ENCODE data around the gene PRKG1.

The PRKG1 gene

DNA sequence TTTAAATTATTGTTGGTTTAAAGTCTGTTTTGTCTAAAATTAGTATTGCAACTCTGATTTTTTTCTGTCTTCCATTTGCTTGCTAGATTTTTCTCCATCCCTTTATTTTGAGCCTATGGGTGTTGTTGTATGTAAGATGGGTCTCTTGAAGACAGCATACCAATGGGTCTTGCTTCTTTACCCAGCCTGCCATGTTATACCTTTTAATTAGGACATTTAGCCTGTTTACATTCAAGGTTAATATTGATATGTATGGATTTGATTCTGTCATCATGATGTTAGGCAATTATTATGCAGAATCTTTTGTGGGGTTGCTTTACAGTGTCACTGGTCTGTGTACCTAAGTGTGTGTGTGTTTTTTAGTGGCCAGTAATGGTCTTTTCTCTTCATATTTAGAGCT is 906.5 kb downstream of the PRKG1 start:
- TF ChIP-seq, protein P1, sequence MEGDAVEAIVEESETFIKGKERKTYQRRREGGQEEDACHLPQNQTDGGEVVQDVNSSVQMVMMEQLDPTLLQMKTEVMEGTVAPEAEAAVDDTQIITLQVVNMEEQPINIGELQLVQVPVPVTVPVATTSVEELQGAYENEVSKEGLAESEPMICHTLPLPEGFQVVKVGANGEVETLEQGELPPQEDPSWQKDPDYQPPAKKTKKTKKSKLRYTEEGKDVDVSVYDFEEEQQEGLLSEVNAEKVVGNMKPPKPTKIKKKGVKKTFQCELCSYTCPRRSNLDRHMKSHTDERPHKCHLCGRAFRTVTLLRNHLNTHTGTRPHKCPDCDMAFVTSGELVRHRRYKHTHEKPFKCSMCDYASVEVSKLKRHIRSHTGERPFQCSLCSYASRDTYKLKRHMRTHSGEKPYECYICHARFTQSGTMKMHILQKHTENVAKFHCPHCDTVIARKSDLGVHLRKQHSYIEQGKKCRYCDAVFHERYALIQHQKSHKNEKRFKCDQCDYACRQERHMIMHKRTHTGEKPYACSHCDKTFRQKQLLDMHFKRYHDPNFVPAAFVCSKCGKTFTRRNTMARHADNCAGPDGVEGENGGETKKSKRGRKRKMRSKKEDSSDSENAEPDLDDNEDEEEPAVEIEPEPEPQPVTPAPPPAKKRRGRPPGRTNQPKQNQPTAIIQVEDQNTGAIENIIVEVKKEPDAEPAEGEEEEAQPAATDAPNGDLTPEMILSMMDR (conservative IDR thresholded peaks at IDR 0.05; ENCODE audit: low read length) = no peak
- no peak overlapping the region for H3K4me3 ChIP-seq (ENCODE audit: low read length)
- no peak for DNase-seq (ENCODE audit: low read depth)

DNA sequence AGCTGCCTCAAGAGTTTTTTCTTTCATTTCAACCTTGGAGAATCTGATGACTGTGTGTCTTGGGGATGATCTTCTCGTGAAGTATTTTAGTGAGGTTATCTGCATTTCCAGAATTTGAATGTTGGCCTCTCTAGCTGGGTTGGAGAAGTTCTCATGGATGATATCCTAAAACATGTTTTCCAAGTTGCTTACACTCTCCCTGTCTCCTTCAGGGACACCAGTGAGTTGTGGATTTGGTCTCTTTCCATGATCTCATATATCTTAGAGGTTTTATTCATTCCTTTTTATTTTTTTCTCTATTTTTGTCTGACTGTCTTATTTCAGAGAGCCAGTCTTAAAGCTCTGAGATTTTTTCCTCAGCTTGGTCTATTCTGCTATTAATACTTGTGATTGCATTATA is 907.4 kb downstream of the PRKG1 start:
- no peak for DNase-seq (ENCODE audit: low read depth)
- TF ChIP-seq, protein P1 (conservative IDR thresholded peaks at IDR 0.05; ENCODE audit: low read length) = no peak
- H3K4me3 ChIP-seq (ENCODE audit: low read length) = no peak overlapping the region

DNA sequence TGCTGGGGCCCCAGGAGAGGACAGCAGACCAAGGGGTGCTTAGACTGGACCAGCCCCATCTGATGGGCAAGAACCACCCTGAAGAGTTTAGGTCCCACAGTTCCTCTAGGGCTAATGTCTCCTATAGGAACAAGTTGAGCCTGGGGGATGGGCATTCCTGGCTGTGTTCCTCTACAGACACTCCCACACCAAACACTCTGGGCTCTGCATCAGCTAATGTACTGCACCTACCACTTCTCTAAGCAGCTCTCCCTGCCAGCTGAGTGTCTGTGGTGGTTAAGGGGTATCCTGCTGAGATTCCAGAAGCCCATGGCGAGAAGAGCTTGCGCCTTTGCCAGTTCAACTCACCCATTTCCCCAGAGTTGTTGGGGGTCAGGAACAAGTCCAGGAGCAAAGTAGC is 909.2 kb downstream of the PRKG1 start:
- TF ChIP-seq, protein P1 (conservative IDR thresholded peaks at IDR 0.05; ENCODE audit: low read length) = no peak
- no peak for DNase-seq (ENCODE audit: low read depth)
- no peak overlapping the region for H3K4me3 ChIP-seq (ENCODE audit: low read length)

DNA sequence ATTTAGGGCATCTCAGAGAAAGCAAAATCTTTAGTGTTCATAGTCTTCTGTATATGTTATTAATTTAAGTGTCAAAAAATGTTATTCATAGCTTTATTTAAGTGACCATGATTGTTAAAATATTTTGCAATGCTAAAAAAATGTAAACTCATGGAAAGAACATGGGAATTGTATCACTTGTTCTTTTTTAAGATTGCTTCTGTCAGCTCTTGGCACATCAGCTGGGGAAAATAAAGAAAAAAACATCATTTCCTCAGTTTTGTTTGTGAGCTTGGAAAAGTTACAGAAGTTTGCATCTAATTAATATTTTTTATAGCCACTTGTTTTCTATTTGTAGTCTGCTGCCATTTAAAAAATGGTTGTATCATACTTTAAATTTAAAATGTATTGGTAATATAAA is 911.0 kb downstream of the PRKG1 start:
- DNase-seq (ENCODE audit: low read depth) = peak; percentile 51
- no peak overlapping the region for H3K4me3 ChIP-seq (ENCODE audit: low read length)
- TF ChIP-seq, protein P1 (conservative IDR thresholded peaks at IDR 0.05; ENCODE audit: low read length) = no peak

DNA sequence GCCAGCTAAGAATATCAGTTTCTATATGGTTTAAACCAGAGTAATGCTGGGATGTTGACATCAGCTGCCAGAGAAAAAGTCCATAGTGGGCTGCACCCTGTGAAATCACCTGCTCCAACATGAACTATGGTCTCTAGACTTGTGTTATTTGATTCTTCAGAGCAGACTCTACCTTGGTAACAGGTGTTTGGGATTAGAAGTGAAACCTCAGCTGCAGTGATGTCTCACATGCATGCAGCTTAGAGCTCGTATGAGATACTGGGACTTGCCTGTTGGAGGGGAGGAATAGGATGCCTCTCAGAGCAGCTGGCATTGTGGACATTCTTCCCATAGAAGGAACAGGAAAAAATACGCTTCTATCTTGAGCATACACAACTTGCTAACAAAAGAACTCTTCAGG is 912.2 kb downstream of the PRKG1 start:
- DNase-seq (ENCODE audit: low read depth) = no peak
- TF ChIP-seq, protein P1 (conservative IDR thresholded peaks at IDR 0.05; ENCODE audit: low read length) = no peak
- H3K4me3 ChIP-seq (ENCODE audit: low read length) = no peak overlapping the region

DNA sequence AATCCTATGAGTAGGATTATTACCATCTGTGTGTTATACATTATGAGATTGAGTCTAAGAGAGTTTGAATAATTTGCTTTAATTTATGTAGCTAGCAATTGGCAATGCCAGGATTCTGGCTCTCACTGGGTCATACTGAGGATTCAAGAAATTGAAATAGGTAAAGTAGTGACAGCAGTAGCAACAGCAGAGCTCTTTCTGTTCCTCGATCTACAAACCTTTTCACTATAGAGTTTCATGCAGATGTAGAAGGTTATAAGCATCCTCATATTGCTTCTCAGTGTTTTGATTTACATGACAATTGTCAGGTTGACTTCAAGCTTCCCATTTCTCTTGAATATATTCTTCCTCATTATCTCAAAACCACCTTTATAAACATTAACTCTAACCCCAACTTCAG is 919.2 kb downstream of the PRKG1 start:
- TF ChIP-seq, protein P1 (conservative IDR thresholded peaks at IDR 0.05; ENCODE audit: low read length) = no peak
- H3K4me3 ChIP-seq (ENCODE audit: low read length) = no peak overlapping the region

DNA sequence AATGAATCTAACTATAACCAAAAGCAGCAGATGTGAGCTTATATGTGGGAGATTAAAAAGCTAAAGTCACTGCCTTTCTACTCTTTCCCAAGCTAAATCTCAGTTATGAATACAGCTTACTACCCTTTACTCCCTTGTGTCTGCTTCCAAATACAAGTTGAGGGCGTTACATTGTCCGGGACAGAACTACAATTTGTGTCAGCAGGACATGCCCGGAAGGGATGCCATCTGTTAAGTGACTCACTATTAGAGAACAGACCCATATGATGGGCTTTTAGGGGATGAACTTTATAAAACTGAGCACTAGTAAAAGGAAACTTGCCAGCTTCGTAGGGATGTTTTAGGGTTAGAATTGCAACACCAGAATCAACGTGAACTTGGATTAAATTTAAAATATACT is 924.8 kb downstream of the PRKG1 start:
- H3K4me3 ChIP-seq (ENCODE audit: low read length) = no peak overlapping the region
- DNase-seq (ENCODE audit: low read depth) = peak; percentile 34
- TF ChIP-seq, protein P1 (conservative IDR thresholded peaks at IDR 0.05; ENCODE audit: low read length) = no peak

More for the DNA sequence above, 919.2 kb downstream of the PRKG1 start:
- no peak for DNase-seq (ENCODE audit: low read depth)

All from AG10803 (cell line).